Measurements from ENCODE around the gene PTPRK.

Gene PTPRK

GRCh38 chr6:128131566-128131965 lies 388.8 kb downstream of the PTPRK start:
- TF ChIP-seq EZH2 (IDR thresholded peaks at IDR 0.05; ENCODE audit: borderline replicate concordance, low read length), result no peak
- TF ChIP-seq CTCF (IDR thresholded peaks at IDR 0.05; ENCODE audit: low read length), result no peak

GRCh38 chr6:128131036-128131435 lies 389.4 kb downstream of the PTPRK start:
- H3K9ac ChIP-seq (ENCODE audit: low read length), result no peak overlapping the region
- no peak overlapping the region for H3K4me2 ChIP-seq (ENCODE audit: low read length)
- H3K4me1 ChIP-seq (ENCODE audit: insufficient read depth, low read length, severe bottlenecking), result no peaks in the 10 kb centered on the region
- H3K27ac ChIP-seq (ENCODE audit: low read depth, low read length, poor library complexity, severe bottlenecking), result no peak overlapping the region
- H3K79me2 ChIP-seq (ENCODE audit: insufficient read depth, low read length), result no peaks in the 10 kb centered on the region
- H4K20me1 ChIP-seq (ENCODE audit: insufficient read depth, low read length), result no peaks in the 10 kb centered on the region
- H3F3A ChIP-seq (ENCODE audit: insufficient read depth, low read length), result no peaks in the 10 kb centered on the region
- no peak overlapping the region for H2AFZ ChIP-seq (ENCODE audit: low read length)
- TF ChIP-seq EZH2 (IDR thresholded peaks at IDR 0.05; ENCODE audit: borderline replicate concordance, low read length), result no peak
- TF ChIP-seq CTCF (IDR thresholded peaks at IDR 0.05; ENCODE audit: low read length), result no peak
- H3K9me2 ChIP-seq (ENCODE audit: low read depth, low read length), result no peaks in the 10 kb centered on the region
- no peaks in the 10 kb centered on the region for H3K27me3 ChIP-seq (ENCODE audit: insufficient read depth, low read length)
- H3K9me3 ChIP-seq (ENCODE audit: low read length), result no peaks in the 10 kb centered on the region
- no peaks in the 10 kb centered on the region for H3K36me3 ChIP-seq (ENCODE audit: insufficient read depth, low read length)
- H3K4me3 ChIP-seq (ENCODE audit: low read depth, low read length, poor library complexity, severe bottlenecking), result no peak overlapping the region

More at GRCh38 chr6:128131566-128131965, 388.8 kb downstream of the PTPRK start:
- H3K4me2 ChIP-seq (ENCODE audit: low read length), result no peak overlapping the region
- no peaks in the 10 kb centered on the region for H4K20me1 ChIP-seq (ENCODE audit: insufficient read depth, low read length)
- no peaks in the 10 kb centered on the region for H3F3A ChIP-seq (ENCODE audit: insufficient read depth, low read length)
- no peak overlapping the region for H2AFZ ChIP-seq (ENCODE audit: low read length)
- no peak overlapping the region for H3K9ac ChIP-seq (ENCODE audit: low read length)
- H3K27me3 ChIP-seq (ENCODE audit: insufficient read depth, low read length), result no peaks in the 10 kb centered on the region
- no peaks in the 10 kb centered on the region for H3K9me2 ChIP-seq (ENCODE audit: low read depth, low read length)
- H3K9me3 ChIP-seq (ENCODE audit: low read length), result no peaks in the 10 kb centered on the region
- no peaks in the 10 kb centered on the region for H3K79me2 ChIP-seq (ENCODE audit: insufficient read depth, low read length)
- H3K36me3 ChIP-seq (ENCODE audit: insufficient read depth, low read length), result no peaks in the 10 kb centered on the region
- H3K4me1 ChIP-seq (ENCODE audit: insufficient read depth, low read length, severe bottlenecking), result no peaks in the 10 kb centered on the region
- no peak overlapping the region for H3K27ac ChIP-seq (ENCODE audit: low read depth, low read length, poor library complexity, severe bottlenecking)
- H3K4me3 ChIP-seq (ENCODE audit: low read depth, low read length, poor library complexity, severe bottlenecking), result no peak overlapping the region

- Histone ChIP-seq H3K27me3 (ENCODE audit: insufficient read depth, low read length) (no peaks in the 10 kb centered on the region), H3K4me2 (ENCODE audit: low read length) (no peak overlapping the region), H3K4me1 (ENCODE audit: insufficient read depth, low read length, severe bottlenecking) (no peaks in the 10 kb centered on the region), H3K79me2 (ENCODE audit: insufficient read depth, low read length) (no peaks in the 10 kb centered on the region), H3K27ac (ENCODE audit: low read depth, low read length, poor library complexity, severe bottlenecking) (no peak overlapping the region), H3K4me3 (ENCODE audit: low read depth, low read length, poor library complexity, severe bottlenecking) (no peak overlapping the region), H3K36me3 (ENCODE audit: insufficient read depth, low read length) (no peaks in the 10 kb centered on the region), H3K9me2 (ENCODE audit: low read depth, low read length) (no peaks in the 10 kb centered on the region), H3K9ac (ENCODE audit: low read length) (no peak overlapping the region), H3F3A (ENCODE audit: insufficient read depth, low read length) (no peaks in the 10 kb centered on the region), H4K20me1 (ENCODE audit: insufficient read depth, low read length) (no peaks in the 10 kb centered on the region), H2AFZ (ENCODE audit: low read length) (no peak overlapping the region), H3K9me3 (ENCODE audit: low read length) (no peaks in the 10 kb centered on the region)
- no peak for TF ChIP-seq CTCF (IDR thresholded peaks at IDR 0.05; ENCODE audit: low read length)
- TF ChIP-seq EZH2 (IDR thresholded peaks at IDR 0.05; ENCODE audit: borderline replicate concordance, low read length), result no peak
These were observed 390.7 kb downstream of the PTPRK start for GRCh38 chr6:128129679-128130078.
